PC-3 (cell line): Measurements from ENCODE around the gene UGT2B17. TPM values are rescaled to one million over a fixed set of nuclear protein-coding genes. Genes with fewer than 3 reads are reported as not detected.
"Not testable (repeated sequence)": the region's sequence is repeated elsewhere in the genome, so short reads cannot be mapped to it uniquely, and the experiment has no call there.

Experiments
- ATAC-seq: fragments of 200-7000 bp; cut with Tn5 transposase; 2 replicates; pipeline ENCODE4 v1.9.1; 2020; ENCODE audit warnings: mild to moderate bottlenecking, moderate library complexity
- BruUV-seq: library from RNA; stranded (reverse); fragments of 400-500 nt; replicated peaks from 2 replicates; lab custom pipeline; 2021; lab: Mats Ljungman, UMichigan
- CTCF ChIA-PET: fragments of 300-600 bp; sonication (Branson Sonifier 250); formaldehyde crosslinking; loops from one replicate; lab custom pipeline; 2022; ENCODE audit warnings: antibody characterized with exemption; lab: Charles Lee
- POLR2A ChIA-PET: fragments of 300-600 bp; sonication (Branson Sonifier 250); formaldehyde crosslinking; loops from one replicate; lab custom pipeline; 2022; ENCODE audit warnings: antibody characterized with exemption; ENCODE audit not compliant: unreplicated experiment; lab: Charles Lee
- DNase-seq: peaks from one replicate; pipeline ENCODE4 v3.0.0-alpha.2; 2015
- H2AFZ ChIP-seq: fragments of 300-600 bp; sonication (generic); 2 replicates; pipeline ENCODE4 v1.6.0; 2016; ENCODE audit warnings: antibody characterized with exemption, low read length
- H3F3A ChIP-seq: fragments of 300-600 bp; sonication (generic); one replicate; pipeline ENCODE4 v1.6.0; 2017; ENCODE audit warnings: antibody characterized with exemption, low read length, control low read depth, mild to moderate bottlenecking; ENCODE audit not compliant: unreplicated experiment
- H3K27ac ChIP-seq: fragments of 300-600 bp; sonication (generic); 2 replicates; pipeline ENCODE4 v1.5.1; 2016; ENCODE audit warnings: mild to moderate bottlenecking, low read length
- H3K27me3 ChIP-seq: fragments of 300-600 bp; sonication (generic); 2 replicates; pipeline ENCODE4 v1.6.1; 2016; ENCODE audit warnings: low read length, mixed read lengths
- H3K36me3 ChIP-seq: fragments of 300-600 bp; sonication (generic); 2 replicates; pipeline ENCODE4 v1.6.1; 2016; ENCODE audit warnings: low read depth, mixed run types, low read length, mixed read lengths
- H3K4me1 ChIP-seq: fragments of 300-600 bp; sonication (generic); 2 replicates; pipeline ENCODE4 v1.5.1; 2016; ENCODE audit warnings: low read length; ENCODE audit not compliant: insufficient read depth
- H3K4me2 ChIP-seq: fragments of 300-600 bp; sonication (generic); 2 replicates; pipeline ENCODE4 v1.6.0; 2016; ENCODE audit warnings: low read length
- H3K4me3 ChIP-seq: fragments of 300-600 bp; sonication (generic); 2 replicates; pipeline ENCODE4 v1.5.1; 2016; ENCODE audit warnings: mild to moderate bottlenecking, low read length, mixed read lengths
- H3K79me2 ChIP-seq: fragments of 300-600 bp; sonication (generic); 2 replicates; pipeline ENCODE4 v1.6.1; 2017; ENCODE audit warnings: low read length, mixed read lengths
- H3K9ac ChIP-seq: fragments of 300-600 bp; sonication (generic); 2 replicates; pipeline ENCODE4 v1.6.0; 2016; ENCODE audit warnings: mild to moderate bottlenecking, low read length
- H3K9me2 ChIP-seq: fragments of 300-600 bp; sonication (generic); replicated peaks from 2 replicates; pipeline ENCODE4 v1.6.1; 2016; ENCODE audit warnings: mixed run types, low read length, mixed read lengths
- H3K9me3 ChIP-seq: fragments of 300-600 bp; sonication (generic); 2 replicates; pipeline ENCODE4 v1.6.1; 2016; ENCODE audit warnings: low read length, mixed read lengths
- H4K20me1 ChIP-seq: fragments of 300-600 bp; sonication (generic); 2 replicates; pipeline ENCODE4 v1.6.1; 2016; ENCODE audit warnings: low read length, mixed read lengths
- CTCF ChIP-seq: fragments of 300-600 bp; sonication (generic); conservative IDR thresholded peaks from 2 replicates; pipeline ENCODE4 v1.5.1; 2017; ENCODE audit warnings: antibody characterized with exemption, low read depth, mild to moderate bottlenecking, low read length
- EZH2 ChIP-seq: fragments of 300-600 bp; sonication (generic); IDR thresholded peaks from one replicate; pipeline ENCODE4 v1.6.1; 2017; ENCODE audit warnings: antibody characterized with exemption, mild to moderate bottlenecking, low read length; ENCODE audit not compliant: unreplicated experiment
- EZH2phosphoT487 ChIP-seq: fragments of 300-600 bp; sonication (generic); IDR thresholded peaks from 2 replicates; pipeline ENCODE4 v1.6.1; 2018; ENCODE audit warnings: mild to moderate bottlenecking, antibody characterized with exemption, low read length, borderline replicate concordance
- intact Hi-C: fragments of 100-400 bp; cut with micrococcal nuclease; formaldehyde crosslinking; loops from 2 replicates; pipeline ENCODE4 v1.9.0; 2023
- total RNA-seq: library from RNA; depleted of rRNA; stranded (reverse); fragments of >200 nt; gene quantifications from 2 replicates; pipeline ENCODE4 v1.2.3, GENCODE V29; 2014

UGT2B17 gene
- total RNA-seq, 1 experiment from 2014 or later: not detected

GRCh38 chr4:68520985-68521384 is 55.1 kb downstream of the UGT2B17 start:
- ChIA-PET POLR2A (no interaction called here), CTCF (no interaction called here)
- no peak overlapping the region for H3K27ac ChIP-seq
- no peak overlapping the region for H3K4me2 ChIP-seq
- no peak overlapping the region for H3K9ac ChIP-seq
- TF ChIP-seq EZH2phosphoT487 (no peak), CTCF (no peak), EZH2 (no peak)
- no peaks in the 10 kb centered on the region for H3K9me2 ChIP-seq
- H3K4me3 ChIP-seq: no peak overlapping the region
- no peak overlapping the region for H2AFZ ChIP-seq
- ATAC-seq: no peak
- no peaks in the 10 kb centered on the region for H4K20me1 ChIP-seq
- H3F3A ChIP-seq: no peaks in the 10 kb centered on the region
- no peaks in the 10 kb centered on the region for H3K4me1 ChIP-seq
- BruUV-seq: no TSS peak
- no peaks in the 10 kb centered on the region for H3K27me3 ChIP-seq
- H3K36me3 ChIP-seq: no peaks in the 10 kb centered on the region
- H3K79me2 ChIP-seq: no peaks in the 10 kb centered on the region
- no peaks in the 10 kb centered on the region for H3K9me3 ChIP-seq
- intact Hi-C loops: no loop called here
- DNase-seq: no peak

DNA sequence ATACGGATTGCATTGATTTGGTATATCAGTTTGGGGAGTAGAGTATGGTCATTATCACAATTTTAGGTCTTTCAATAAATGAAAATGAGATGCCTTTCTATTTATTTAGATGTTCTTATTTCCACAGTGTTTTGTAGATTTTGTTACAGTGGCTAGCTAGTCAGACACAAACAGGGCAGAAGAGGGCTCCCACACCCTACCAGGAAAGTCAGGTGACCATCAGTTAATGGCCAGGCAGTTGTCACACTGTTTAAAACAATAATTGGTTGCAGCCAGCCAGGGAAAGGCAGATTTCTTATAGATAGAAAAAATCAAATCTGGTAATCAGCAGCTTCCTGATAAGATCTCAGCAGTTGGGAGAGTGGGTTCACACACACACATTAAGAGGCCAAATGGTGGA is 57.2 kb downstream of the UGT2B17 start:
- H4K20me1 ChIP-seq: no peaks in the 10 kb centered on the region
- ChIA-PET CTCF (no interaction called here), POLR2A (no interaction called here)
- intact Hi-C loops: no loop called here
- no peak overlapping the region for H3K27ac ChIP-seq
- no peak overlapping the region for H3K4me3 ChIP-seq
- H3K36me3 ChIP-seq: no peaks in the 10 kb centered on the region
- H2AFZ ChIP-seq: no peak overlapping the region
- no peak overlapping the region for H3K4me2 ChIP-seq
- no peak overlapping the region for H3K9ac ChIP-seq
- ATAC-seq (no peak), DNase-seq (no peak)
- no peaks in the 10 kb centered on the region for H3K79me2 ChIP-seq
- no peaks in the 10 kb centered on the region for H3K4me1 ChIP-seq
- H3K9me2 ChIP-seq: no peaks in the 10 kb centered on the region
- no peaks in the 10 kb centered on the region for H3K27me3 ChIP-seq
- no peaks in the 10 kb centered on the region for H3F3A ChIP-seq
- BruUV-seq: no TSS peak
- H3K9me3 ChIP-seq: no peaks in the 10 kb centered on the region
- TF ChIP-seq CTCF: 0 out of 2 replicates have a peak, but pooled peaks have one; percentile 21
- no peak for TF ChIP-seq EZH2phosphoT487

DNA sequence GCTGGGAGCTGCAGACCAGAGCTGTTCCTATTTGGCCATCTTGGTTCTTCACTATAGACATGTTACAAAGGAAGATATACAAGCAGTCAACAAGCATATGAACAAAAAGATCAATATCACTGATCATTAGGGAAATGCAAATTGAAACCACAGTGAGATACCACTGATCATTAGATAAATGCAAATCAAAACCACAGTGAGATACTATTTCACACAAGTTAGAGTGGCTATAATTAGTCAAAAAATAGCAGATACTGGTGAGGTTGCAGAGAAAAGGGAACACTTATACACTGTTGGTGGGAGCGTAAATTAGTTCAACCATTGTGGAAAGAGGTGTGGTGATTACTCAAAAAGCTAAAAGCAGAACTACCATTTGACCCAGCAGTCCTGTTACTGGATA is 70.7 kb downstream of the UGT2B17 start:
- H3K36me3 ChIP-seq, POLR2A ChIA-PET, H3K27me3 ChIP-seq, H3K4me3 ChIP-seq, H2AFZ ChIP-seq, H3K4me2 ChIP-seq, H3K27ac ChIP-seq, H3K9ac ChIP-seq, intact Hi-C loops, H3K9me2 ChIP-seq, H4K20me1 ChIP-seq, ATAC-seq, H3K79me2 ChIP-seq, CTCF ChIA-PET, BruUV-seq, H3F3A ChIP-seq, H3K9me3 ChIP-seq, H3K4me1 ChIP-seq, DNase-seq: not testable (repeated sequence)

DNA sequence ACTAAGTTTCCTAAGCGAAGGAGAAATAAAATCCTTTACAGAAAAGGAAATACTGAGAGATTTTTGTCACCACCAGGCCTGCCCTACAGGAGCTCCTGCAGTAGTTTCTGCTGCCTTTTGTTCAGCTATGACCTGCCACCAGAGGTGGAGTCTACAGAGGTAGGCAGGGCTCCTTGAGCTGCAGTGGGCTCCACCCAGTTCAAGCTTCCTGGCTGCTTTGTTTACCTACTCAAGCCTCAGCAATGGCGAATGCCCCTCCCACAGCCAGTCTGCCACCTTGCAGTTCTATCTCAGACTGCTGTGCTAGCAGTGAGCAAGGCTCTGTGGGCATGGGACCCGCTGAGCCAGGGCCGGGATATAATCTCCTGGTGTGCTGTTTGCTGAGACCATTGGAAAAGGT is 71.3 kb downstream of the UGT2B17 start:
- CTCF ChIA-PET, H3K4me1 ChIP-seq, H3K4me3 ChIP-seq, H3K79me2 ChIP-seq, H4K20me1 ChIP-seq, H2AFZ ChIP-seq, H3K36me3 ChIP-seq, H3K4me2 ChIP-seq, H3F3A ChIP-seq, ATAC-seq, H3K9ac ChIP-seq, H3K9me2 ChIP-seq, H3K9me3 ChIP-seq, POLR2A ChIA-PET, DNase-seq, H3K27me3 ChIP-seq, H3K27ac ChIP-seq, BruUV-seq: not testable (repeated sequence)
- intact Hi-C loops: loop anchor here (5.0 kb wide), 1 partner anchor 242 kb away; no protein-coding TSS in a partner anchor

DNA sequence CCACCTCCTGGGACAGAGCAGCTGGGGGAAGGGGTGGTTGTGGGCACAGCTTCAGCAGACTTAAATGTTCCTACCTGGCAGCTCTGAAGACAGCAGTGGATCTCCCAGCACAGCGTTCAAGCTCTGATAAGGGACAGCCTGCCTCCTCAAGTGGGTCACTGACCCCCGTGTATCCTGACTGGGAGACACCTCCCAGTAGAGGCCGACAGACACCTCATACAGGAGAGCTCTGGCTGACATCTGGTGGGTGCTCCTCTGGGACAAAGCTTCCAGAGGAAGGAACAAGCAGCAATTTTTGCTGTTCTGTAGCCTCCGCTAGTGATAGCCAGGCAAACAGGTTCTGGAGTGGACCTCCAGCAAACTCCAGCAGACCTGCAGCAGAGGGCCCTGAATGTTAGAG is 72.7 kb downstream of the UGT2B17 start:
- CTCF ChIA-PET, ATAC-seq, H3K27me3 ChIP-seq, H3K9me2 ChIP-seq, H2AFZ ChIP-seq, H3K4me3 ChIP-seq, H3K27ac ChIP-seq, H3K4me2 ChIP-seq, H3K9ac ChIP-seq, H3K36me3 ChIP-seq, H3F3A ChIP-seq, DNase-seq, POLR2A ChIA-PET, H3K4me1 ChIP-seq, H3K9me3 ChIP-seq, H4K20me1 ChIP-seq, BruUV-seq, H3K79me2 ChIP-seq: not testable (repeated sequence)
- intact Hi-C loops: loop anchor here (5.0 kb wide), 1 partner anchor 244 kb away; no protein-coding TSS in a partner anchor
